Measurements from ENCODE around the gene EEF2K. TPM values are rescaled to one million over a fixed set of nuclear protein-coding genes. Genes with fewer than 3 reads are reported as not detected.

EEF2K gene
- total RNA-seq, 1 donor from 2014 or later, result 29.5 TPM

GRCh38 chr16:22240023-22240710 lies 34.1 kb downstream of the EEF2K start:
- DNase-seq (ENCODE audit: low read depth, low spot score), result no peak

GRCh38 chr16:22250522-22250921 lies 44.4 kb downstream of the EEF2K start:
- no peak for DNase-seq (ENCODE audit: low read depth, low spot score)

DNA sequence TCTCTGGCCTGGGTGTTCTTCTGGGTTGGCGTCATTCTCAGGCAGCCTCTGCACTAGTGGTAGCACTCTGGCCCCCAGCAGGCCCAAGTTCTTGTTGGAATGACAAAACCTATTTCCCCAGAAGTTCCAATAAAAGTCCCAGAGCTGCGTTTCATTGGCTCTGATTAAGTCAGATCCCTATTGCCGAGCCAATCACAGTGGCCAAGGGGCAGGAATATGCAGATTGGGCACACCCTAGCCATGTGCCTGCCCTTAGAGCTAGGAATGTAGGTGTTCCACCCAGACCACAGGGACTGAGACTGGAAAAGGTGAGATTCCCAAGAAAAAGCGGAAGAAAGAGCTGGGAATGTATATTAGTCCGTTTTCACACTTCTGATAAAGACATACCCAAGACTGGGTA lies 46.2 kb downstream of the EEF2K start:
- DNase-seq (ENCODE audit: low read depth, low spot score), result no peak

DNA sequence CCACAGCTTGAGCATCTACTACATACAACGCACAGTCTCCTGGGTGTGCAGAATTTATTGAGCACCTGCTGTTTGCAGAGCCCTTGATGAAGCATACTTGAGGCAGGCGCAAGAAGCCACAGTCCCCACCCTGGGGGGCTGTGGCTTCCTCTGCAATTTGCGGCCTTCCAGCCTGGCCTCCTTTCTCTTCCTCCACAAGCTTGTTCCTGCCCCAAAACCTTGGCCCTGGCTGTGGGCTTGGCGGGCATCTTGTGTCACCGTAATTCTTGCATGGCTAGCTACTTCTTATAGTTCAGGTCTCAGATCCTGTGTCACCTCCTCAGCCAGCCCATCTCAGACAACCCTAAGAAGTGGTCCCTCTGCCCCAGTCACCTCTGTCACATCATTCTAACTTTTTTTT lies 47.2 kb downstream of the EEF2K start:
- DNase-seq (ENCODE audit: low read depth, low spot score), result no peak

DNA sequence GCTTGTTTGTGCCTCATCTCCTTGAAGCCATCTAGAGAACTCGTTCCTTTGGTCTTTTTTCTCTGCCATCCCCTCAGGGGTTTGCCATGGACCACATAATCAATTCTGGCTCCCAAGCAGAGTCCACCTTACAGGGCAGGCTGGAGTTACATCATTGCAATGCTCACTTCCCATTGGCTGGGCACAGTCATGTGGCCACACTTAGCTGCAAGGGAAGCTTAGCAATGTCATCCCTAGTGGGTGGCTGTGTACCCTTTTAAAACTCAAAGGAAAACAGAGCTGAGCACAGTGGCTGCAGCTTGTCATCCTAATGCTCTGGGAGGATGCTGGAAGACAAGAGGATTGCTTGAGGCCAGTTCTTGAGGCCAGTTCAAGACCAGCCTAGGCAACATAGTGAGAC lies 49.3 kb downstream of the EEF2K start:
- DNase-seq (ENCODE audit: low read depth, low spot score), result no peak

DNA sequence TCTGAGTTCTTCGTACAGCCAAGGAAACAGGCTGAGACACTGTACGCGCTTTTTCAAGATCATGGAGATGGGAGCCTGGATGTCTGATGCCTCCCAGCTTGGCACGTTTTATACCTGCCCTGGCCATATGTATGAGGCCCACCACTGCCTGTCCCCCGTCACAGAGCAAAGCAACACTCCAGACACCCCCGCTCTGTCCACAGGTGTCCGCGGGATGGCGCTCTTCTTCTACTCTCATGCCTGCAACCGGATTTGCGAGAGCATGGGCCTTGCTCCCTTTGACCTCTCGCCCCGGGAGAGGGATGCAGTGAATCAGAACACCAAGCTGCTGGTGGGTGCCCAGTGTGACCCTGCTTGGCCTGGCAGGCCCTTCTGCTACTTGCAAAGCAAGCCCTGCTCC lies 51.4 kb downstream of the EEF2K start:
- no peak for DNase-seq (ENCODE audit: low read depth, low spot score)

- no peak for DNase-seq (ENCODE audit: low read depth, low spot score)
These were observed 54.4 kb downstream of the EEF2K start for GRCh38 chr16:22260490-22260889.

GRCh38 chr16:22262460-22262859 lies 56.4 kb downstream of the EEF2K start:
- no peak for DNase-seq (ENCODE audit: low read depth, low spot score)

GRCh38 chr16:22264786-22265185 lies 58.7 kb downstream of the EEF2K start:
- no peak for DNase-seq (ENCODE audit: low read depth, low spot score)

DNA sequence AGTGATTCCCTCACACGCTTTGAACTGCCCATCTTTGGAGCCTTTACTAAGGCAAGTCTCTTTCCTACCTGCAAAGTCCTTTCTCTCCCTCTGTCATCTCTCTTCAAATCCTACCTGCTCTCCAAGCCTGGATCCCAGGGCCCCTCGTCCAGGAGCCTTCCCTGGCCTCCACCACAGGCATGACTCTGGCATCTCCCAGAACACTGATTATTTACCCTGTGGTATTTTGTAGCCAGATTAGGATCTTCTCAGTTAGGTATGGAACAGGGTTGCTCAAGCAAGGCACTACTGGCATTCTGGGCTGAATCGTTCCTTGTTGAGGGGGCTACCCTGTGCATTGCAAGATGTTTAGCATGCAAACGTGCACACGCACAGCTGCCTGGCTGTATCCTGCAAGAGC lies 59.3 kb downstream of the EEF2K start:
- DNase-seq (ENCODE audit: low read depth, low spot score), result no peak

- DNase-seq (ENCODE audit: low read depth, low spot score), result no peak
These were observed 60.5 kb downstream of the EEF2K start for GRCh38 chr16:22266546-22266945.

- DNase-seq (ENCODE audit: low read depth, low spot score), result no peak
These were observed 61.7 kb downstream of the EEF2K start for GRCh38 chr16:22267764-22268163.

DNA sequence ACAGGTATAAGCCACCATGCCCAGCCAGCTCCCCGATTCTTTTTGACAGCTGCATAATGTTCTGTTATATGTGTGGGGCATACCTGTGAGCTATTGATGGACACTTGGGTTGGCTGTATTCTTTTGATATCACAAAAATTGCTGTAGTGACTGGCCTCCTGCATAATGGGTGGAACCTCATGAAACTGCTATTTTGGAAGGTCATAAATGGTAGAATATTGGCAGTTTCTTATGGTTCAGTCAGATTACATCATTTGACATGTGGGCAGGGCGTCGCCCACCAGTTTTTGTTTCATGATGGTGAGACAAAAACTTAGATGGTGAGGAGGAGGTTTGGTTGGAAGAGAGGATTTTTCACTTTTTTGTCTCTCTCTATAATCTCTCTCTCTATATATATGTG lies 64.4 kb downstream of the EEF2K start:
- DNase-seq (ENCODE audit: low read depth, low spot score), result no peak

DNA sequence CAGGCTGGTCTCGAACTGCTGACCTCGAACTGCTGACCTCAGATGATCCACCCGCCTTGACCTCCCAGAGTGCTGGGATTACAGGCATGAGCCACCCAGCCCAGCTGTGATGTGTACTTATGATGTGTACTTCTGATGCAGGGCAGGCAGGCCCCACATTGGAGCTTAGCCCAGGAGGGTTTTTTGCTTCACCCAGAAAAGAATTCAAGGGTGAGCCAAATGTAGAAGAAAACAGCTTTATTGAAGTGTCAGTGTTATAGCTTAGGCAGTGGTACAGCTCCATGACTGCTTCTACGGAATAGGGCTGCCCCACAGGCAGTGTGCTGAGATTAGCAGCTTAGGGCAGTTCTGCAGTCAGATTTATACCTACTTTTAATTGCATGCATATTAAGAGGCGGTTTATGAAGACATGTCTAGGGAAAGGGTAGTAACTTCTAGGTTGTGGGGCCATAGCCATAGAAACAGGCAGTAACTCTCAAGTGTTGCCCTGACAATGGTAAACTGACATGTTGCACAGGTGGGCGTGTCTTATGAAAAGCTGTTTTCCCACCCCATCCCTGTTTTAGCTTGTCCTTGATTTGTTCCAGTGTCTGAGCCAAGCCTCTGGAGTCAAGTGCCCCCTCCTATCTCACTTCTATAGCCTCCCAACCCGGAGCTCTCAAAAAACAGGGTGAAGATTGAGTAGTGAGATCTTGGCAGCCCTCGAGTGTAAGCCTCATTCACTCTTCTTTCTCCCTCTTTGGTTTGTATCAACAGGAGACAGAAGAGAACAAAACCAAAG lies 67.0 kb downstream of the EEF2K start:
- no peak for DNase-seq (ENCODE audit: low read depth, low spot score)

DNA sequence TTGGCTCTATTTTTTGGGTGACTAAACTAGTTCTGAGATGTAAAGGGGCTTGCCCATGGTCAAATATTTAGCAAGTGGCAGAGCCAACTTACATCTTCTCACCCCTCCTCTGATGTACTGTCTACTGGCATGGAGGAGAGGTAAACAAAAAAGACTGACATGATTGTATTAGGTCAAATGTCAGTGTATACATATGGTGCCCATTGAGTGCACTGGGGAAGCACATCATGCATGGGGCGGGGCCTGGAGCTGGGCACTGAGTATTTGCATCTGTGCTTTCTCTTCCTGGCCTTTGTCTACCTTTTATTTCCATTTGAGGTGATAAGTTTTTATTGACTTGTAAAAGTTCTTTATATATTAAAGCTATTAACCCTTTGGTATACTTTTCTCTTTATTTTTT lies 68.8 kb downstream of the EEF2K start:
- no peak for DNase-seq (ENCODE audit: low read depth, low spot score)

DNA sequence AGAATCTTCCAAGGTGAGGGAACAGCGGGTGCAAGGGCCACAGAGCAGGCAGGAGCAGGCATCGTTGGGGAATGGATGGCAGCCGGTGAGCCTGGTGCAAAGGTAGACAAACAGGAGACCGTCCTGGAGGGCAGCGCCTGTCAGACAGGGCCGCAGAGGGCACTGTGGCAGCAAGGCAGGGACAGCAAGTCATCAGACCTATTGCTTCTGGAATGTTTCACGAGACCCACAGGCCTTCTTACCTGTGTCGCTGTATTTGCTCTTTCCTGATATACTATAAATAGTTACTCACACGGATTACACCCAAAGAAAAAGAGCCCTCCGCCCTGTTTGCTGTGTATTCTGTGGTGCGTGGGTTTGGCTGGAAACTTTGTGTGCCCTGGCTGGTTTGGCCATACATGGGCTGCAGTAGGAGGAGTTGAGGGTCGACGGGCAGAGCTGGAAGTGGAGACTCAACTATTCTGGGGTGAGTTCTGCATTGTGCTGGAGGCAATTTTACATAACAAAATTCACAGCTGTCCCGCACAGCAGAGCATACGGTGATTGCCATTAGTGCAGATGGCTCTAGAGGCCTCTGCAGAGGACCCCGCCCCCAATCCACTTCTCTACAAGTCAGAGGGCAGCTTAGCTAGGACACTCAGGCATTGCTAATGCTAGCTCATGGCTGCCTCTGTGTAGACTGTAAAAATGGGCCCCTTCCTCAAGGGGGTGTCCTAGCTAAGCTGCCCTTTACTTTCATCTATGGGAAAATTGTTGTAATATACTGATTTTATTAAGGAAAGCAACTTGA lies 72.6 kb downstream of the EEF2K start:
- DNase-seq (ENCODE audit: low read depth, low spot score), result no peak

DNA sequence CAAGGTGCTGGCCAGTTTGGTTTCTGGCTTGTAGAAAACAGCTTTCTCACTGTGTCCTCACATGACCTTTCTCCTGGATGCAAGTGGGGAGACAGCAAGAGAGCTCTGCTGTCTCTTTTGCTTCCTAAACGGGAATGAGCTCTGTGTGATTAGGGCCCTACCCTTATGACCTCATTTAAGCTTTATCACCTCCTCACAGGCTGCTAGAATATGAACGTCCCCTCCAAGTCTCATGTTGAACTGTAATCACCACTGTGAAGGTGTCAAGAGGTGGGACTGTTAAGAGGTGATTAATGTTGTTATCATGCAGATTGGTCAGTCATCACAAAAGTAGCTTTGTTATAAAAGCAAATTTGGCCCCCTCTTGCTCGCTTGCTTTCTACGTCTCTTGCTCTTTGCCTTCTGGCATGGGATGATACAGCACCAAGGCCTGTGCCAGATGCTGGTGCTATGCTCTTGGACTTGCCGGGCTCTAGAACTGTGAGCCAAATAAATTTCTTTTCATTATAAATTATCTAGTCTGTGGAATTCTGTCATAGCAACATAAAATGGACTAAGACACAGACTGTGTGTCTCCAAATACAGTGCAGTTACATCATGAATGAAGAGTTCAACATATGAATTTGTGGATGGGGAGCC lies 76.3 kb downstream of the EEF2K start:
- no peak for DNase-seq (ENCODE audit: low read depth, low spot score)

DNA sequence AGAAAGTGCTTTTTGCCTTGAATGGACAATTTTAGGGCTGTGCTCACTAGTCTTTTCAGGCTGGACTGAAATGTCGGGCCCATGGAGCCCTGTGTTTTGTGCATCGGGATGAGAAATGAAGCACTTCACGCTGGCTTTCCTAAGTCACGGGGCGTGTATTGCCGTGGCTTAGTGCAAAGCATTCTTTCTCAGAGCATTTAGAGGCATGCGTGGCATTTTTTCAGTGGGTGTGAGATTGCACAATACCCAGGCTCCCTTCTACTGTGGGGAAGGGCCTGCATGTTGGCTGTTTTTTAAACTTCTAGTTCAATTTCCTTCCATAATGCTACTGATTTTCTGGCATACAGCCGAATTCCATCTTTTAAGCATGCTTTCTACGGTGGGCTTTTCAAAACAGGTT lies 78.6 kb downstream of the EEF2K start:
- DNase-seq (ENCODE audit: low read depth, low spot score), result no peak

GRCh38 chr16:22285080-22285479 lies 79.0 kb downstream of the EEF2K start:
- DNase-seq (ENCODE audit: low read depth, low spot score), result no peak

DNA sequence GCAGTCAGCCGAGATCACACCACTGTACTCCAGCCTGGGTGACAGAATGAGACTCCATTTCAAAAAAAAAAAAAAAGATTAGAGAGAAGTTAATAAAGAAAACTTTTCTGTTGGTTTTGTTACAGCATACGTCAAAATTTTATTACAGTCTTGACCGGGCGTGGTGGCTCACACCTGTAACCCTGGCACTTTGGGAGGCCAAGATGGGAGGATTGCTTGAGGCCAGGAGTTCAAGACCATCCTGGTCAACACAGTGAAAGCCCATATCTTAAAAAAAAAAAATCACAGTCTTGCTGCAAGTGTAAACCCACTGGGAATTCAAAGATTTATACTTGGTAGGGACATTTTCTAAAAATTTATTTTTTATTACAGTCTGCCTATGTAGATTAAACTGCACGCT lies 84.9 kb downstream of the EEF2K start:
- DNase-seq (ENCODE audit: low read depth, low spot score), result no peak

GRCh38 chr16:22291860-22292318 lies 85.8 kb downstream of the EEF2K start:
- DNase-seq (ENCODE audit: low read depth, low spot score), result no peak

- DNase-seq (ENCODE audit: low read depth, low spot score), result no peak
These were observed 86.2 kb downstream of the EEF2K start for GRCh38 chr16:22292320-22292719.
